ENCODE measurements around the gene PCSK1. TPM values are rescaled to one million over a fixed set of nuclear protein-coding genes. Genes with fewer than 3 reads are reported as not detected.

PCSK1 gene
- total and polyA plus RNA-seq, 2 of the 8 experiments (the other 6 are each of a cell fraction or from before 2014, with no cell fraction given): 1.3 to 3.2 TPM

- TF ChIP-seq ATF2 (IDR thresholded peaks at IDR 0.05; ENCODE audit: low read length): no peak
- TF ChIP-seq CBX8 (IDR thresholded peaks at IDR 0.05; ENCODE audit: borderline replicate concordance, low read depth, low read length): no peak
- TF ChIP-seq MAX (IDR thresholded peaks at IDR 0.05): no peak
- no peak for TF ChIP-seq RXRA (IDR thresholded peaks at IDR 0.05; ENCODE audit: insufficient read depth, low read depth, low read length)
- no peak for TF ChIP-seq JUN (IDR thresholded peaks at IDR 0.05; ENCODE audit: low read depth, low read length)
- TF ChIP-seq RAD21 (IDR thresholded peaks at IDR 0.05 in 1 of 2, conservative IDR thresholded peaks at IDR 0.05 in 1 of 2; ENCODE audit: low read depth in 2 of 2, low read length in 2 of 2): no peak
- TF ChIP-seq POLR2A (IDR thresholded peaks at IDR 0.05; ENCODE audit: control extremely low read depth in 1 of 2, low read depth in 2 of 2, low read length in 2 of 2): no peak
- TF ChIP-seq SRF (IDR thresholded peaks at IDR 0.05; ENCODE audit: low read depth, low read length): no peak
Observed at GRCh38 chr5:96372726-96373380, 60.2 kb downstream of the PCSK1 start (continued).

All from H1 (cell line).